Upper lobe of left lung (tissue), 6 donors: ENCODE data around the gene TMIGD3. TPM values are rescaled to one million over a fixed set of nuclear protein-coding genes. Genes with fewer than 3 reads are reported as not detected.

Source experiments
- ATAC-seq, 2 donors: fragments of 200-7000 bp; cut with Tn5 transposase; one replicate each; pipeline ENCODE4 v1.9.1; 2022; ENCODE audit warnings: mild to moderate bottlenecking in 2 of 2, moderate library complexity in 2 of 2; ENCODE audit not compliant: low FRiP score in 2 of 2
- DNase-seq, 2 donors: peaks; one replicate each; pipeline ENCODE4 v3.0.0-alpha.2; 2019 to 2020
- H3K27ac ChIP-seq, 4 donors: fragments of 200-600 bp; sonication (generic); one replicate each; pipeline ENCODE4 v1.5.1; 2016 to 2019
- H3K27me3 ChIP-seq, 4 donors: fragments of 200-600 bp; sonication (generic); one replicate each; pipeline ENCODE4 v1.5.1; 2017 to 2019
- H3K36me3 ChIP-seq, 4 donors: fragments of 200-600 bp; sonication (generic); one replicate each; pipeline ENCODE4 v1.5.1; 2016 to 2019
- H3K4me1 ChIP-seq, 4 donors: fragments of 200-600 bp; sonication (generic); one replicate each; pipeline ENCODE4 v1.5.1; 2018 to 2019
- H3K4me3 ChIP-seq, 4 donors: fragments of 200-600 bp; sonication (generic); one replicate each; pipeline ENCODE4 v1.5.1; 2017 to 2019; ENCODE audit warnings: mild to moderate bottlenecking in 2 of 4, moderate library complexity in 1 of 4
- H3K9me3 ChIP-seq, 4 donors: fragments of 200-600 bp; sonication (generic); one replicate each; pipeline ENCODE4 v1.5.1; 2018 to 2019
- EP300 ChIP-seq, 4 donors: sonication (generic); formaldehyde crosslinking; IDR thresholded peaks; one replicate each; pipeline ENCODE4 v1.5.1; 2017; ENCODE audit warnings: antibody characterized with exemption in 4 of 4, control low read depth in 2 of 4
- POLR2A ChIP-seq, 4 donors: fragments of 450-650 bp; IDR thresholded peaks; one replicate each; pipeline ENCODE4 v1.5.1; 2016 to 2017; ENCODE audit warnings: antibody characterized with exemption in 4 of 4, mild to moderate bottlenecking in 2 of 4
- POLR2AphosphoS5 ChIP-seq, 2 donors: sonication (generic); formaldehyde crosslinking; IDR thresholded peaks; one replicate each; pipeline ENCODE4 v1.5.1; 2017; ENCODE audit warnings: antibody characterized with exemption in 2 of 2
- WGBS, 2 donors: methylation state at CpG; one replicate each; pipeline ENCODE4 v1.1.5; 2017 to 2018; 5-methylcytosine and 5-hydroxymethylcytosine counted together
- total RNA-seq, 6 donors: library from RNA; depleted of rRNA in 4 of 6; stranded (reverse); fragments of >200 nt in 4 of 6; gene quantifications; one replicate each; pipeline versions ENCODE4 v1.1.0 to v1.2.1, GENCODE V29; 2016 to 2021
- TF ChIP-seq, protein P1 (sequence below), 6 experiments: fragments of 450-650 bp in 4 of 6; fragments of 200-600 bp in 2 of 6; sonication (generic) in 2 of 6; IDR thresholded peaks; one replicate each; pipeline ENCODE4 v1.5.1; 2016 to 2019; ENCODE audit warnings: antibody characterized with exemption in 6 of 6
- donor health status: DM: no; HTN: no; CAD: no; lungs with moderate emphysema.
- donor health status: DM: no; HTN: yes; CAD: no; lungs with severe emphysema.

Gene TMIGD3
- total RNA-seq, 6 donors from 2014 or later, result 2.0 to 36.7 (median 4.6) TPM

DNA sequence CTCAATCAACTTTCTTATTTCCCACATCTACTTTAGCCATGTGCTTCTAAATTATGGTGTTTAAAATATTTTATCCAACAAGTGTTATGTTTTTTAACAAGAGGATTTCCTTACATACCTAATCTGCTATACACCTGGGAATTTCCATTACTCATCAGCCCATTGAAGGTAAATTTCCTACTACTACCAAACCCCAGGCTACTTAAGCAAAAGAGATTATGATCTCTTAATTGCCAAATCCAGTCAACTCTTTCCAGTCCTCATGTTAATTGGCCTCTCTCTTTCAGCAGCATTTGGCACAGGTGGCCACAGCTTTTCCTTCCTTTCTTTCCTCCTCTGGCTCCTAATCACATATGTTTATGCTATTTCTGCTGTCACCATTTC is 34.7 kb downstream of the TMIGD3 start:
- no peak for DNase-seq
- Histone ChIP-seq H3K36me3 (peaks cover 6 to 44% (median 9%) of the 10 kb centered on the region in 4 donors), H3K27me3 (no peaks in the 10 kb centered on the region), H3K4me1 (peaks cover 0 to 16% (median 10%) of the 10 kb centered on the region in 4 donors), H3K9me3 (no peaks in the 10 kb centered on the region), H3K4me3 (no peak overlapping the region), H3K27ac (no peak overlapping the region)
- TF ChIP-seq POLR2AphosphoS5 (IDR thresholded peaks at IDR 0.05) (no peak), POLR2A (IDR thresholded peaks at IDR 0.05) (no peak), EP300 (IDR thresholded peaks at IDR 0.05) (no peak)
- TF ChIP-seq, protein P1, sequence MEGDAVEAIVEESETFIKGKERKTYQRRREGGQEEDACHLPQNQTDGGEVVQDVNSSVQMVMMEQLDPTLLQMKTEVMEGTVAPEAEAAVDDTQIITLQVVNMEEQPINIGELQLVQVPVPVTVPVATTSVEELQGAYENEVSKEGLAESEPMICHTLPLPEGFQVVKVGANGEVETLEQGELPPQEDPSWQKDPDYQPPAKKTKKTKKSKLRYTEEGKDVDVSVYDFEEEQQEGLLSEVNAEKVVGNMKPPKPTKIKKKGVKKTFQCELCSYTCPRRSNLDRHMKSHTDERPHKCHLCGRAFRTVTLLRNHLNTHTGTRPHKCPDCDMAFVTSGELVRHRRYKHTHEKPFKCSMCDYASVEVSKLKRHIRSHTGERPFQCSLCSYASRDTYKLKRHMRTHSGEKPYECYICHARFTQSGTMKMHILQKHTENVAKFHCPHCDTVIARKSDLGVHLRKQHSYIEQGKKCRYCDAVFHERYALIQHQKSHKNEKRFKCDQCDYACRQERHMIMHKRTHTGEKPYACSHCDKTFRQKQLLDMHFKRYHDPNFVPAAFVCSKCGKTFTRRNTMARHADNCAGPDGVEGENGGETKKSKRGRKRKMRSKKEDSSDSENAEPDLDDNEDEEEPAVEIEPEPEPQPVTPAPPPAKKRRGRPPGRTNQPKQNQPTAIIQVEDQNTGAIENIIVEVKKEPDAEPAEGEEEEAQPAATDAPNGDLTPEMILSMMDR (IDR thresholded peaks at IDR 0.05), result no peak
- ATAC-seq, result no peak

DNA sequence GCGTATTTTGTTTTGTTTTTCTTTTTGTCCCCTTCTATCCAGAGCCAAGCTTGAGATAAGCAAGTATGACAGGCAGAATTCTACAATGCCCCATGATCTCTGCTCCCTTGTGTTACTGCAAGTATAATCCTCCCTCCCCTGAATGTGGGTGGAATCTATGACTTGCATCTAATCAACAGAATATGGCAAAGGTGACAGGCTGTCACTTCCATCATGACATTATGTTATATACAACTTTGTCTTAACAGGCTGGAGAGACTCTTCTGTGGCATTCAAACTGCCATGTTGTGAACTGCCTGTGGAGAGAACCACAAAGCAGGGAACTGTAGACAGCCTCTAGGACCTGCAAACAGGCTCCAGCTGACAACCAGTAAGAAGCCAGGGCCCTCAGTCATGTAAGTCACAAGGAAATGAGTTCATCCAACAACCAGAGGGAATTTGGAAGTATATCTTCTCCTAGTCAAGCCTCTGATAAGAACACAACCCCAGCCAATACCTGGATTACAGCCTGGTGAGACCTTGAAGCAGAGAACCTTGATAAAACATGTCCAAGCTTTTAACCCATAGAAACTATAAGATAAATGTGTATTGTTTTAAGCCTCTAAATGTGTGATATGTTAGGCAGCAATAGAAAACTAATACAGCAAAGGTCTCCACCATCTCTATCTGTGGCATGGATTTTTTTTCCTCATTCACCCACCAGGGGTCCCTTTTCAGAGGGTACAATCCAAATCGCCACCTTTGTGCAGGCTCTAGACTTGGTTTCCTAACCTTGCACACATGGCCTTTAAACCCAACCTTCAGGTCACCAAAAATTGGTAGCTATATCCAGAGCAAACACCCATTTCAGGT is 35.3 kb downstream of the TMIGD3 start:
- TF ChIP-seq EP300 (IDR thresholded peaks at IDR 0.05), result no peak
- TF ChIP-seq POLR2AphosphoS5 (IDR thresholded peaks at IDR 0.05), result no peak
- TF ChIP-seq, protein P1 (IDR thresholded peaks at IDR 0.05), result no peak
- no peak for TF ChIP-seq POLR2A (IDR thresholded peaks at IDR 0.05)
- no peak overlapping the region for H3K4me3 ChIP-seq
- H3K27me3 ChIP-seq, result no peaks in the 10 kb centered on the region
- peaks cover 0 to 15% (median 8%) of the 10 kb centered on the region in 4 donors for H3K4me1 ChIP-seq
- WGBS, 2 donors, result 98% methylated on average over 2 of the region's 2 CpGs
- DNase-seq (no peak), ATAC-seq (no peak)
- H3K27ac ChIP-seq, result no peak overlapping the region
- H3K36me3 ChIP-seq, result peaks cover 6 to 44% (median 9%) of the 10 kb centered on the region in 4 donors
- H3K9me3 ChIP-seq, result no peaks in the 10 kb centered on the region

DNA sequence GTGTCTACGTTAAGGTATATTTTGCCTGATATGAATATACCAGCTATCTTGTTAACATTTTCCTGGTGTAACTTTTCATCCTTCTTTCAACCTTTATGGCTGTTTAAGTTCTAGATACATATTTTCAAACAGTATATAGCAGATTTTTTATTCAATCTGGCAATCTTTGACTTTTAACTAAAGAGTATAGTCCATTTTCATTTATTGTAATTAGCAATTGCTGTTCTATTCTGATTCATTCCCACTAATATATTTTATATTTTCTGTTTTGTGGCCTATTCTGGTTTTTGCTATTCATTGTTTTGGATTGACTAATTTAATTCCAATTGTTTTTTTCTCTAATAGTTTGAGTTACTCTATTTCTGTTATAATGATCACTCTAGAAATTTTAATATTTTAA is 37.0 kb downstream of the TMIGD3 start:
- 0% methylated on average over 1 of the region's 1 CpG for WGBS, 2 donors
- no peak overlapping the region for H3K4me3 ChIP-seq
- H3K27me3 ChIP-seq, result no peaks in the 10 kb centered on the region
- peaks cover 0 to 3% (median under 1%) of the 10 kb centered on the region in 4 donors for H3K4me1 ChIP-seq
- H3K36me3 ChIP-seq, result peaks cover 6 to 57% (median 17%) of the 10 kb centered on the region in 4 donors
- no peak overlapping the region for H3K27ac ChIP-seq
- DNase-seq, result no peak
- no peak for ATAC-seq
- TF ChIP-seq, protein P1 (IDR thresholded peaks at IDR 0.05), result no peak
- no peak for TF ChIP-seq POLR2AphosphoS5 (IDR thresholded peaks at IDR 0.05)
- no peak for TF ChIP-seq EP300 (IDR thresholded peaks at IDR 0.05)
- TF ChIP-seq POLR2A (IDR thresholded peaks at IDR 0.05), result no peak
- no peaks in the 10 kb centered on the region for H3K9me3 ChIP-seq

DNA sequence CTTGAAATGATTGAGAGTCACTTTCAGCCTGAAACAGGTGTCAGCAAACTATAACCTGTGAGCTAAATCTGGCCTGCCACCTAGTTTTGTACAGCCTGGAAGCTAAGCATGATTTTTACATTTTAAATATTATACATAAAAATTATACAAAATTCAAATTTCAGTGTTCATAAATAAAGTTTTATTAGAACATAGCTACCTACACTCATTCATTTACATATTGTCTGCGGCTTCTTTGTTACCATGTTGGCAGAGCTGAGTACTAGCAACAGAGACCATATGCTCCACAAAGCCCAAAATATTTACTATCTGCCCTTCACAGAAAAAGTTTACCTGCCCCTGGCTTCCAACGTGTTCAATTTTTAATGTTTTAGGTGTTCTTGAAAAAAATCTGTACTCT is 37.7 kb downstream of the TMIGD3 start:
- ATAC-seq (no peak), DNase-seq (no peak)
- no peak for TF ChIP-seq POLR2A (IDR thresholded peaks at IDR 0.05)
- no peak for TF ChIP-seq POLR2AphosphoS5 (IDR thresholded peaks at IDR 0.05)
- no peak for TF ChIP-seq EP300 (IDR thresholded peaks at IDR 0.05)
- TF ChIP-seq, protein P1 (IDR thresholded peaks at IDR 0.05), result no peak
- WGBS, 2 donors, result 91 to 95% methylated on average over 2 of the region's 2 CpGs
- H3K4me1 ChIP-seq, result no peaks in the 10 kb centered on the region
- no peaks in the 10 kb centered on the region for H3K9me3 ChIP-seq
- no peaks in the 10 kb centered on the region for H3K27me3 ChIP-seq
- peaks cover 7 to 62% (median 23%) of the 10 kb centered on the region in 4 donors for H3K36me3 ChIP-seq
- H3K4me3 ChIP-seq, result no peak overlapping the region
- H3K27ac ChIP-seq, result no peak overlapping the region
